NB4 (cell line): ENCODE data around the gene DLX1.

ENCODE experiments used
- DNase-seq: peaks from one replicate; pipeline ENCODE4 v3.0.0; 2010; ENCODE audit warnings: low read depth
- H3K4me3 ChIP-seq: one replicate; pipeline ENCODE4 v1.5.1; 2011; ENCODE audit warnings: mild to moderate bottlenecking, low read depth, low read length, moderate library complexity
- MYC ChIP-seq: IDR thresholded peaks from 2 replicates; pipeline ENCODE4 v1.6.1; 2011; ENCODE audit warnings: low read depth, low read length
- POLR2A ChIP-seq: IDR thresholded peaks from 2 replicates; pipeline ENCODE4 v1.6.1; 2011; ENCODE audit warnings: mild to moderate bottlenecking; ENCODE audit not compliant: insufficient read length; ENCODE audit errors: extremely low read depth
- TF ChIP-seq, protein P1 (sequence below): IDR thresholded peaks from one replicate; pipeline ENCODE4 v1.5.1; 2012; ENCODE audit warnings: low read depth, low read length
- TF ChIP-seq, protein P2 (sequence below): IDR thresholded peaks from 2 replicates; pipeline ENCODE4 v1.6.1; 2011; ENCODE audit warnings: low read depth, low read length

DLX1 gene

DNA sequence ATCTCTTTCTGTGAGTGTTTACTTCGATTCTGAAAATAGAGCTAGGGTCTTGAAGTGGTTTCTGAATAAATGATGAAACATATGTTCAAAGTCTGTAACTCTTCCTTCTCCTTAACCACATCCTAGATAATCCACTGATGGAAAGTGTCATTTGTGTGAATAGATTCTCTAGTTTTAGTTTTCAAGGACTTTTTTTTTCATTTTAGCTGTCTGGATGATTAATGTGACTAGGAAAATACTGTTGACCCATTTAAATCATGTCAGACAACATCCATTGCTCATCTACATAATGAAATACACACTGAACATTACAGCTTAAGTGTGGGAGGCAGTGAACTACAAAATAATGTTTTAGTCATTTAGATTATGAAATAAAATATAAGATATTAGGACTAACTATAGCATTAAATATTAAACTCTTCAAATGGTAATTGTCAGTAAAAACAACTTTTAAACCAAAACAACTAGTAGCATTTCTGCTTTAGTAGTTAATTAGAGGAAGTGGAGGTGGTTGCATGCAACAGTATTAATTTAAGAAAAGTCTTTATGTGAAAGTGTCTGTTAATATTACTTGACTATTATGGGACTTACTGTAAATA is 39.1 kb upstream of the DLX1 start:
- no peak for TF ChIP-seq MYC
- no peak overlapping the region for H3K4me3 ChIP-seq
- no peak for DNase-seq

DNA sequence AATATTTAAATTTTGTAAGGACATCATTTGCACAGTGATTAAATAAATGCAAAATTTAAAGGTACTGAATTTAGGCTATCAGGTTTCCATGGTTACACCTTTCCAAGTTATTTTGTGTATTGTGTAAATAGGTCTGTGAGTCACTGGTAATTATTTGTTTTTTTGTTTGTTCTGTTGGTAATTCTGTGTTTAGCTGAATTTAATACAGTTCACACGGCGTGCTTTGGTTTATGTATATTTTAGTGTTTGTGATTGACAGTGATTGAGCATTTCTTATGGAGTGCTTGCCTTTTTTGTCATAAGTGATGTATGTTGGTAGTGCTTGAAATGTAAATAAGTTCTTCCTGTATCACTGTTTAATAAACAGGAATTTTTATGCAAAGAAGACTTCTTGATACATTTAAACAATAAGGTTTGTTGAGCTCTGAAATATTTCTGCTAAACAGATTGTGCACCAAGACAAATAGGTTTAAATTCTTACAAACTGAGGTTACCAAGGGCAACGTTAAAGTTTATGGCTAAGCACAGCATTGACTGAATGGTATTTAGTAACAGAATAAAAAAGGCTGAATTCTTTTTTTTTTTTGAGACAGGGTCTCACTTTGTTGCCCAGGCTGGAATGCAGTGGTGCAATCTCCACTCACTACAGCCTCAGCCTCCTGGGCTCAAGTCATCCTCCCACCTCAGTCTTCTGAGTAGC is 38.3 kb upstream of the DLX1 start:
- TF ChIP-seq, protein P1, sequence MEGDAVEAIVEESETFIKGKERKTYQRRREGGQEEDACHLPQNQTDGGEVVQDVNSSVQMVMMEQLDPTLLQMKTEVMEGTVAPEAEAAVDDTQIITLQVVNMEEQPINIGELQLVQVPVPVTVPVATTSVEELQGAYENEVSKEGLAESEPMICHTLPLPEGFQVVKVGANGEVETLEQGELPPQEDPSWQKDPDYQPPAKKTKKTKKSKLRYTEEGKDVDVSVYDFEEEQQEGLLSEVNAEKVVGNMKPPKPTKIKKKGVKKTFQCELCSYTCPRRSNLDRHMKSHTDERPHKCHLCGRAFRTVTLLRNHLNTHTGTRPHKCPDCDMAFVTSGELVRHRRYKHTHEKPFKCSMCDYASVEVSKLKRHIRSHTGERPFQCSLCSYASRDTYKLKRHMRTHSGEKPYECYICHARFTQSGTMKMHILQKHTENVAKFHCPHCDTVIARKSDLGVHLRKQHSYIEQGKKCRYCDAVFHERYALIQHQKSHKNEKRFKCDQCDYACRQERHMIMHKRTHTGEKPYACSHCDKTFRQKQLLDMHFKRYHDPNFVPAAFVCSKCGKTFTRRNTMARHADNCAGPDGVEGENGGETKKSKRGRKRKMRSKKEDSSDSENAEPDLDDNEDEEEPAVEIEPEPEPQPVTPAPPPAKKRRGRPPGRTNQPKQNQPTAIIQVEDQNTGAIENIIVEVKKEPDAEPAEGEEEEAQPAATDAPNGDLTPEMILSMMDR: no peak
- TF ChIP-seq, protein P2, sequence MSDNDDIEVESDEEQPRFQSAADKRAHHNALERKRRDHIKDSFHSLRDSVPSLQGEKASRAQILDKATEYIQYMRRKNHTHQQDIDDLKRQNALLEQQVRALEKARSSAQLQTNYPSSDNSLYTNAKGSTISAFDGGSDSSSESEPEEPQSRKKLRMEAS: no peak
- TF ChIP-seq POLR2A (no peak), MYC (no peak)
- DNase-seq: no peak
- H3K4me3 ChIP-seq: no peak overlapping the region

DNA sequence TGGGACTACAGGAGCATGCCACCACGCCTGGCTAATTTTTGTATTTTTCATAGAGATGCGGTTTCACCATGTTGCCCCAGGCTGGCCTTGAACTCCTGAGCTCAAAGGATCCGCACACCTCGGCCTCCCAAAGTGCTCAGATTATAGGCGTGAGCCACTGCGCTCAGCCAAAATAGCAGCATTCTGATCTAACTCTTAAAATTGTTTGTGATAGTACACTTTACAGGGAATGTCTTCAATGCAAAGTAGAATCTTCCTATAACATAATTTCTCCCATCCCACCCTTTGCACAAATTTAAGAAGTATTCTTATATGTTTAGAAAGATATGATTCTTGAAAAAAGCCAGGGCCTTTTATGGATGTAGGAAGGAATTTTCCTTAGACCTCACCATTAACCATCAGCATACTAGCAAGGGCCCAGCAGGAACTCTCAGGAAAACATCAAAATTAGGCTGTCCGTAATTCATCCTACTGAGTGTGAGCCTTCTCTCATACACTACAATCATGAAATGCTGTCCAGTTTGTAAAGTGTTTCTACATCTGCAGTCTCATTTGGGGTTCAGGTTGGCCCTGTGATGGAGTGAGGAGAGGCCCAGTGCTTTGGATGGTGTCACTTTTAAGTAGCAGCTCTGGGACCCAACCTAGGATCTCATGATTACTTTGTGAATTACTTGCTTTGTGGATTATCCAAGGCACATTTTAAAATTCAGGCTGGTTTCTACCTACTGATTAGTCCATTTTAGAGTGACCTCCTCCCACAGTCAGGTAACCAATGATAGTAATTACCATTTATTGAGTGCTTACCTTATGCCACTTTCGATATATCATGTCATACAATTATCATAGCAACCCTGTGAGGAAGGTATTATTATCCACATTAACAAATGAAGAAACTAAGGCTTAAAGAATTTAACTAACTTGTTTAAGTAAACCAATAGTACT is 37.5 kb upstream of the DLX1 start:
- no peak overlapping the region for H3K4me3 ChIP-seq
- TF ChIP-seq, protein P1: no peak
- TF ChIP-seq POLR2A: no peak
- TF ChIP-seq MYC: no peak
- TF ChIP-seq, protein P2: no peak
- no peak for DNase-seq

DNA sequence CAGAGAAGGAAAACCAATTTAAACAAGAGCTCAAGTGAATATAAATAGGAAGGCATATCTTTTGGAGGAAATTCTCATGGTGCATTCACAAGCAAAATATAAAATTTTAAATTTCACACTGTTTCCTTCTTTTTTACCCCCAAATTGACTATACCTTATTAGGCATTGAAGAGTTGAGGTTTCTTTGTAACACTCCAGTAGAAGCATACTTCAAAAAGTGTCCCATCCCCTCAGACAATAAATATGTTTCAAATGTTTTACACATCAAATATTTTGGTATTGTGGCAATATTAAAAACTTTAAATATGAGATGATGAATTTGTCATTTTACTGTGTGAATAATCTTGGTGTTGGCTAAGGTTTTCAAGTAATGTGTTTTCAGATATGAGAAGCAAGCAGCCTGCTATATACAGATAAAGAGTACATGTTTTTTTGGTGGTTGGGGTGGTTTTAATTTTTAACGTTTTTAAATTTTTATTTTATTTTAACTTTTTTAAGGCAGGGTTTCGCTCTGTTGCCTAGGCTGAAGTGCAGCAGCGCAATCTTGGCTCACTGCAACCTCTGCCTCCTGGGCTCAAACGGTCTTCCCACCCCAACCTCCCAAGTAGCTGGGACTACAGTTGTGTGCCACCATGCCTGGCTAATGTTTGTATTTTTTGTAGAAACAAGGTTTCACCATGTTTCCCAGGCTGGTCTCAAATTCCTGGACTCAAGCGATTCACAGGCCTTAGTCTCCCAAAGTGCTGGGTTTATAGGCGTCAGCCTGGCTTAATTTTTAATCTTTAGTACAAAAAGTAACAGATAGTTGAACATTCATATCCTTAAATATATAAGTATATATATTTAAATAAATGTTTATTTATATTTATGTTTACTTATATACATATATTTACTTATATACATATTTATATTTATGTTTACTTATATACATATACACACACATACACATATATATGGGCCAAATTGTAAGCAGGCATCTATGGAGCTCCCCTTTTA is 36.5 kb upstream of the DLX1 start:
- TF ChIP-seq, protein P2: no peak
- no peak overlapping the region for H3K4me3 ChIP-seq
- no peak for DNase-seq

DNA sequence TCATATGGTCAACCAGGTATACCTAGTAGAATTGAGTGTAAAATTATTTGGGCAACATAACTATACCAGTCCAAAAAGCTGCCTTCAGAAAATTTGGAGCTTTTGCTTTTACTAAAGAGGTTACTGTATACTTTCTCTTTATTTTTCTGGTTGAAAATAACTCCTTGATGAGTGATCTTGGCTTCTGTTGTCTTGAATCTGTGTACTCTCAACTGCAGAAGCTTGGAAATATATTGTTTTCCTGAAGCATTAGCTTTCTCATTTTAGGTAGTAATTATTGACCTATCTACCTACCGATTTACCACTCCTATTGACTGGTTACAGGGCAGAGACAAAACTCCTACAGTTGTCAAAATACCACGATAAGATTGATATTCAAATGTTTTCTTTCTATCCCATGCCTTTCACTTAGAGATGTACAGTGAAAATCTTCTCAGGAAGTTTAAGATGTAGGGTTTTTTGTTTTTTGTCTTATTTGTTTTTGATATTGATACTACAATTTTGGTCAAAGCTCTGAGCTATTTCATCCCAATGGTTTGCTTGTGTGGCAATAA is 35.7 kb upstream of the DLX1 start:
- no peak overlapping the region for H3K4me3 ChIP-seq
- TF ChIP-seq, protein P1: no peak
- TF ChIP-seq MYC (no peak), POLR2A (no peak)
- TF ChIP-seq, protein P2: no peak
- DNase-seq: no peak

DNA sequence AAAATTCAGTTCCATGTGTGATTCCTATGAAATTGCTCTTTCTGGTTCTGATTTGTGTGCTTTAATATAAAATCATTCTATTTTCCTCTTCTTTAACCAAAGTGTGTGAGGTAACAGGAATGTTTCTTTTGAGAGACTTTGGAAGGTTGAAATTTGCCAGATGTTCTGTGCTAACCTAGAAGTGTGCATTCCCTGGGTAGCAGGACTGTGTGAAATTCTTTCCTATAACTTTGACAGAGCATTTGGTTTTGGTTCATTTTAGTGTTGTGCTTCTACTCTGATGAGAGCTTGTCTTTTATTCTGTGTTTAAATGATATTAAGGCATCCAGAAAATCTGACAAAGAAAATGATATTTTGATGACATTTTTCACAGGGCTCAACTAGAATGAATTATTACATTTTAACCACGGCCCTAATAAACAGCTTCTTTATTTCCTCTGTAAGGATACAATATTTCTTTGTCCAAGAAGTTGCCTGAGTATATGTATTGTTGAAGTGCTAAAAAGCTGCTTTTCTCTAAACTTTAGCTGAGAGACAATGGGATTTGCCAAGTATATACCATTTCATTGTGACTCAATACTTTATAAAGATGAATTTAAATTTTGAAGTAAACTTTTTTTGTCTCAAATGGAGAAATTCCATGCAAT is 34.7 kb upstream of the DLX1 start:
- H3K4me3 ChIP-seq: no peak overlapping the region
- TF ChIP-seq, protein P2: no peak
- TF ChIP-seq POLR2A (no peak), MYC (no peak)
- TF ChIP-seq, protein P1: no peak
- no peak for DNase-seq
